ENCODE results near the gene SEL1L3. TPM values are rescaled to one million over a fixed set of nuclear protein-coding genes. Genes with fewer than 3 reads are reported as not detected.

SEL1L3 gene
- total RNA-seq, 1 donor from 2014 or later, result 5.0 TPM

- DNase-seq (ENCODE audit: low spot score), result no peak
- no peak for ATAC-seq
Observed at GRCh38 chr4:25821267-25821666, 41.5 kb downstream of the SEL1L3 start.

GRCh38 chr4:25818876-25819275 is 43.9 kb downstream of the SEL1L3 start:
- ATAC-seq (no peak), DNase-seq (ENCODE audit: low spot score) (no peak)

DNA sequence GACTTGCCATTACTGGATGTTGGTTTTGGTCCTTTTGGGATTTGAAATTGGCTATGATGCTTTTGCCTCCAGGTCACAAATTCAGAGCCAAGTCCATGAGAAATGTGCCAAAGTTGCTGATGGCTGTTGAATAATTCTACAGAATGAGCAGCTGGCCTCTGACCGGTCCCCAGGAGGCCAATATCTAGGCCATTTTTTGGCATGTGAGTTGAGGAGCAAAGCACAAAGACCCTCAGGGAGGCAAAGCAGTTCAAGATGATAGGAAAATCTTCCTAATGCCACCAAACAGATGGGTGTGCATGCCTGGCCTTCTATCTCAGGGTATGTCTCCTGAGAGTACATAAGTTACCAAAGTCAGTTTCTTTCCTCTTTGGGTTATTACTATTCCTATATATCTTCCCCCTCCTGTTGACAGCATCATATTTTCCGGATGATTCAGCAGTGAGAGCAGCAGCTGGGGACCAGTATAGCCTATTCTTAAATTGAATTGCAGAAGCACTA is 44.4 kb downstream of the SEL1L3 start:
- ATAC-seq (no peak), DNase-seq (ENCODE audit: low spot score) (no peak)

- ATAC-seq (no peak), DNase-seq (ENCODE audit: low spot score) (no peak)
Observed at GRCh38 chr4:25817059-25817681, 45.6 kb downstream of the SEL1L3 start.

DNA sequence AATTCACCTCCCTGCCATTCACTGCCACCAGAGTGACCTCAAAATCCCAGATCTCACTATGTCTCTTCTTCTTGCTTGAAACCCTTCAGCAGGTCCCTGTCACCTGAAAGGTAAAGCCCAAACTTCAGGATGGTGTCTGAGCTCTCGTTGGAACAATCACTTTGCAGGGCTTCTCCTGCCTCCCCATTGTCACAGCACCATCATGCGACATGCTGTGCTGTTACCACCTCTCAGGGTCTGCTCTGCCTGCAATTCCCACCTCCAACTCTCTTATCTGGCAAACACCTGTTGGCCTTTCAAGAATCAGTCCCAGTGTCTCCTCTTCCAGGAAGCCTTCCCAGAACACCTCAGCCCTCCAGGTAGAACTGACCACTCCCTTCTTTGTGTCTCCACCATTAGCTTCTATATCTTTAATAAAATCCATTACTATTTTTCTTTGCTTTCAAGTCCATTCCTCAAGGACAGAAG is 46.2 kb downstream of the SEL1L3 start:
- ATAC-seq, result no peak
- no peak for DNase-seq (ENCODE audit: low spot score)

DNA sequence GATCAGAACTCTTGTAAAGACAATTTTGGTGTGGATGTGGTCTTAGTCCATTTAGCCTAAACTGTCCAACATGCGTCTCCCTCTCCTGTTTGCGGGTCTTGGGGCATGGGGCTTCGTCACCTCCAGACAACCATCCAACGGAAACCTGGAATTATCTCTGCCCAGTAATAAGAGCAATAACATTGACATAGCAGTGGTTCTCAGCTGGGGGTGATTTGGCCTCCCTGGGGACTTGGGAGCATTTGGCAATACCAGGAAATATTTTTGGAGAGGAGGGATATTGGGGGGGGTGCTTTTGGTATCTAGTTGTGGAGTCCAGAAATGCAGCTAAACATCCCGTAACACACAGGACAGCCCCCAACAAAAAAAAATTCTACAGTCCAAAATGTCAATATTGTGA is 47.2 kb downstream of the SEL1L3 start:
- DNase-seq (ENCODE audit: low spot score) (no peak), ATAC-seq (no peak)

- peak; percentile 58 for ATAC-seq
- DNase-seq (ENCODE audit: low spot score), result no peak
Observed at GRCh38 chr4:25814301-25815136, 48.3 kb downstream of the SEL1L3 start.

GRCh38 chr4:25813448-25814106 is 49.2 kb downstream of the SEL1L3 start:
- ATAC-seq (no peak), DNase-seq (ENCODE audit: low spot score) (no peak)

DNA sequence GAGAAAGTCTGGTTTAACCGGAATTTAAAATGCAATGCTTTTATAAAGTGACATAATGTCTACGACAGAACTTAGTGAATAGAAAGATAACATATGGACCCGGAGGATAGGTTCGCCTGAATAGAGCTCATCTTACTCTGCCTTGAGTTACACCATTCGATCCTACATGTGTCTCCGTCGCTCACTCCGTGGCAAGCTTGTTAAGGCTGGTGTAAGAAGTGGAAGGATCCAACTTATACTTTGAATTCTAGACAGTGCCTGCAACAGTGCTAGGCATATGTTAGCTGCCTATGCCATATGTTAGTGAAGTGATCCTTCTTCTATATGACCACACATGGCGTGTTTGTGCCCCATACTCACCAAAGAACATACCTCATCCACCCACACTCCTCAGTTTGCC is 50.9 kb downstream of the SEL1L3 start:
- DNase-seq (ENCODE audit: low spot score) (no peak), ATAC-seq (no peak)

DNA sequence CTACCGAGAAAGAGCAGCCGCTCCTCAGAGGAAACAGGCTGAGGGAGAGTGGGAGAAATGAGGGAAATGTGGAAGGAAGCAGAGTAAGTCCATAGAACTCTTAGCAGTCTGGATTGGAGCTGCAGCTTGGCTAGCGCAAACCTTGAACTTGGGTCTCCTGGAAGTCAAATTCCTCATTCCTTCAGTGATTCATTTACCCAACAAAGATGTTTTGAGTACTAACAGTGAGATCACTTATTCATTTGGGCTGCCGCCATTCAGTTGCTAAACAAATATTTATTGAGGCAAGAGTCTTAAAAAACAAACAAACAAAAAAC is 51.5 kb downstream of the SEL1L3 start:
- DNase-seq (ENCODE audit: low spot score) (no peak), ATAC-seq (no peak)

DNA sequence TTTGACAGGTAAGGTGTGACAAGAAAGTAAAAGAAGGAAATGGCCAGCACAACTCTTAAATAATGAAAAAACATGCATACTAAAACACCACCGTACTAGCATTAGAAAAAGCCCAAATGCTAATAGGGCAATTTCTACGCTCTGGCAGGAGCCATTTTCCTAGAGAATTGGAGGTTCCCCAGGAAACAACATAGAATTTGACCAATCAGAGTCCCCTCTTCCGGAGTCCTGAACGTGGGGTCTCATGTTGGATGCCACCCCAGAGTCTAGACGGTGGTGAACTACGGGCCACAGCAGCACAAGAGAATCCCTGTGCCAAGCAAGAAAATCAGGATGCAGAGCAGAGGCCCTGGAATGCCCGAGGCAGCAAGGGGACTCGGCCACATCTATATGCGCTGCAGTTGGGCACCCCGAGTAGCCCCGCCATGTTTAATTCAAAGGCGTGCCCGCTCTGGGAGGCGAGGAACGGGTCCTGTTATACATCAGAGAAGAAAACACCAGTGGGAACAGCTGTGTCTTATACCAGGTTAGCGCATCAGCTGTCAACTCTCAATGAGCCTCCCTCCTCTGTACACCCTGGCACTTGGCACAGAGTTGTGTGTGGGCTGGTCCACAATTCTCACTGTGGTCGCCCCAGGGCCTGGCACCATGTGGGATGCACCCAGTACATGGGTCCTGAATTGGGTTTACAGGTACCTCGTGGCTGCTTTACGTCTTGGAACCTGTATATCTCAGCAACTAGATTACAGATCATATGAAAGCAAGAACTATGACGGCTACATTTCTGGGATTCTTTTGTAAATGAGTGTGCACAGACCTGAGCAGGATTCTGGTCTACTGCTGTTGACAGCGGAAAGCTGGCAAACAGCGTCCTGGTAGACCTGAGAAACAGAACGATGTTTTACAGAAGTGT is 52.1 kb downstream of the SEL1L3 start:
- DNase-seq (ENCODE audit: low spot score) (no peak), ATAC-seq (no peak)

DNA sequence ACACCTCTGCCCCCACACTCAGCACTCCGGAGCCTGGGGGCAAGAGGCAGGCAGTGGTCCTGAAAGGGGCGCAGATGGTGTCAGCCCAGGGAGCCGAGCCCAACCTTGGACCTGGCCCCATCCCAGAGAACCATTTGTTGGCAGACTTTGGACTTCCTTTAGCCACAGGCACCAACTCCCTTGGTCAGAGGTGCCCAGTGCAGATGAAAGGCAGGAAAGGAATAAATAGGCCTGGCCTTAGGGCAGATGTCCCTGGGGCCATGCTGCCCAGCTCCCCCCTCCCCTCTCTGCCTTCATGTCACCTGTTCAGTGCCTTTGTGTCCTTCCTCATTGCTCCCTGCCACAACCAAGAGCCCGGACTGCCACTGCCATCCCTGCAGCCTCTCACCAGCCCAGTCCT is 52.8 kb downstream of the SEL1L3 start:
- DNase-seq (ENCODE audit: low spot score), result no peak
- ATAC-seq, result peak; percentile 38

DNA sequence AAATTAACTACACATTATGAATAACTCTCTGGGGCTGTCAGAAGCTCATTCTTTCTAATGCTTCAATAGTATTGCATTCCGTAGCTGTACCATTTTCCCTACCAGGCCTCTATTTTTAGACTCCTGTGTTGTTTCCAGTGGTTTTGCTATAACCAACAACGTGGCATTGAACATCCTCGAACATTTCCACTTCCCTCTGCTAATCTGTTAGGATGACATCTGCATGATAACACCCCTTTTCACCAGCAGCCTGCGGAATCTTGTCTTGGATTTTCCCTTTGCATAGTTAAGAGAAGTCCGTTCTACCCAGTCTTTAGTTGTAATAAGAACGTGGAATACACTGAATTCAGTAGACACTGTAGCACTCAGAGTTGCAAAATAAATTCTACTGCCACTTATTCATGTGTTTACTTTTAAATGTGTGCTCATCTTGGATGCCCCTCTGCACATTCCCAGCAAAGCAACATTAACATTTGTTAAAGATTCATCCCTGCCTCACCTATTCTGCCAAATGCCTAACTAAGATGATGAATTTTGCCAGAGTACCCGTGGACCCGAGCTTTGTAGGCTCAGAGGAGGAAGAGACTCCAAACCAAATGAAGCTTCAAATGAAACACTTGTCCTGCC is 55.6 kb downstream of the SEL1L3 start:
- ATAC-seq, result no peak

DNA sequence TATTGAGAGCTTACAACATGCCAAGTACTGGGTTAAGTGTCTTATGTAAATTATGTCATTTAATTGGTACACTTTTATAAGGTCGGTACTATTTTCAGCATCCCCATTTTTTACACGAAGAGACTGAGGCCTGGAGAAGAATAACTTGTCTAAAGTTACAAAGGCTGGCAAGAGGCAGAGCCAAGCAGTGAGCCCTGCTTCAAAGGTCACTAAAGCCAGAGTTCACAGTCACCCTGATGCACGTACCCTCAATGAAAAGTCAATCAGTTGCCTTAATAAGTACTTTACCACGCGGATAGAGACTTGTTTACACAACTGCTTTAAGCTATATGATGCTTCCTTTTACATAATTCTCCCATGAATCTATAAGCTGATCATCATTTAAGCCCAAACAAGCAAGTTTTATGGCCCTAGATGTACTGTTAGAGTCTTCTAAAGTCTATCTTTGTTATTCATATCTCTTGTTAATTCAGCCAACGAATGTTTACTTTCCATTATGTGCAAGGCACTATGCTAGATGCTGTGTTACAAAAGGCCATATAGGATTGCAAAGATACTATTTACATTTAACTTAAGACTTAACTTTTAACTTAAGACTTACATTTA is 57.4 kb downstream of the SEL1L3 start:
- ATAC-seq, result no peak
- DNase-seq (ENCODE audit: low spot score), result no peak

More for the DNA sequence above, 55.6 kb downstream of the SEL1L3 start:
- DNase-seq (ENCODE audit: low spot score), result no peak

- ATAC-seq, result no peak
- DNase-seq (ENCODE audit: low spot score), result no peak
Observed at GRCh38 chr4:25803720-25804225, 59.0 kb downstream of the SEL1L3 start.

DNA sequence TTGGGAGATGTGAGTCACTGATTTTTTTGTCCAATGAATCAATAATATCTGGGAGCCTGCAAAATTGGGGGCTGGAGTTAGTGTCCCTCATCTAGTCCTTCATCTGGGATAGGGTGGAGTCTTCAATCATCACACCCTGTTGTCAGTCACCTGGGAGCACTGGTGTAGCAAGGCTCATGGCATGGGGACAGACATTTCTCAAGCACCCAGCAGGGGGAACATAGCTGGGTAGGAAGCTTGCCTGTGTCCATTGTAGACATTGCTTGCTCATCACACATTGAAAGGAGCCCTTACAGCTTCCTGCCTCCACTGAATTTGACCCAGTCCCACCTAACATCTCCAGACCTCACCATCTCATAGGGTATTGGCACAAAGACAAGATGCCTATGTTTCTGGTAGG is 61.2 kb downstream of the SEL1L3 start:
- no peak for ATAC-seq

DNA sequence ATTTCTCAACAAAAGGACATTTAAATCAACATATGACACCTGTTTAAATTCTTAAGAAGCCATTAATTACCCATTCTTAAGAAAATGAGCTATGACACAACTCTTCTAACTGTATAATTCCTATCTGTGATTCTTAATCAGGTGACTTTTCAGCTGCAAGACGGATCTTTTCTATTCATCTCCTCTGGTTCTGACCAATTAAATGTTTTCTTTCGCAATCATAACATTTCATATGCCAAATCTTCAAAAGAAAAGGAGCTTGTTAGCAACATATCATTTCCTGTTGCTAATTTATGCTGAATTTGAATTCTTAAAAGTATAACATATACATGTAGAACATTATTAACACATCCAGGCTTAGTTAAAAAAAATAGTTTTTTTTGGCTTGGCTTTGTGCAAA is 62.5 kb downstream of the SEL1L3 start:
- no peak for DNase-seq (ENCODE audit: low spot score)
- ATAC-seq, result no peak

More for the DNA sequence above, 61.2 kb downstream of the SEL1L3 start:
- no peak for DNase-seq (ENCODE audit: low spot score)

DNA sequence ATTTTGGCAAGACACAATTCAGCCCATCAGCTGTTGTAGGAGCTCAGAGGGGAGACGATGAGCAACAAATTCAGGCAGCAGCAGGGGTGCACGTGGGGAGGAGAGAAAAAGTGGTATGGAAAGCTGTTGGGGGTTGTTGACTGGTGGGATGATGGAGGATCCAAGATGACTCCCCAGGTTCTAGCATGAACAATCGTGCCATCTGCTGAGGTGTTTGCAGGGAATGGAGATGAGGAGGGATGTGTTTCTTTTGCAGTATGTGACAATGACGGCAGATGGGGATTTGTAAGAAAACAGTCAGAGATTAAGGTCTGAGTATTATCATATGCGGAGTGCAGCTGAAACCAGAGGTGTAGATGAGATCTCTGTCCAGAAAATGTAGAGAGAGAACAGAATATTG is 63.3 kb downstream of the SEL1L3 start:
- no peak for DNase-seq (ENCODE audit: low spot score)
- ATAC-seq, result no peak

- no peak for ATAC-seq
- DNase-seq (ENCODE audit: low spot score), result no peak
Observed at GRCh38 chr4:25797136-25797535, 65.7 kb downstream of the SEL1L3 start.

Data from left lobe of liver (tissue), 2 donors.